Ishikawa (cell line): ENCODE results near the gene TMEM269.

ENCODE experiments used
- CEBPB ChIP-seq: IDR thresholded peaks from 2 replicates; pipeline ENCODE4 v1.6.1; 2012
- CREB1 ChIP-seq: IDR thresholded peaks from 2 replicates; pipeline ENCODE4 v1.6.1; 2012; ENCODE audit warnings: low read depth
- EGR1 ChIP-seq: IDR thresholded peaks from 2 replicates; pipeline ENCODE4 v1.6.1; 2012
- EP300 ChIP-seq: IDR thresholded peaks from 2 replicates; pipeline ENCODE4 v1.6.1; 2012; ENCODE audit warnings: borderline replicate concordance
- FOXM1 ChIP-seq: IDR thresholded peaks from 2 replicates; pipeline ENCODE4 v1.6.1; 2012; ENCODE audit warnings: low read depth, borderline replicate concordance
- NFIC ChIP-seq: IDR thresholded peaks from 2 replicates; pipeline ENCODE4 v1.6.1; 2012
- RAD21 ChIP-seq: IDR thresholded peaks from 2 replicates; pipeline ENCODE4 v1.6.1; 2012; ENCODE audit warnings: low read depth
- TAF1 ChIP-seq: IDR thresholded peaks from 2 replicates; pipeline ENCODE4 v1.6.1; 2012; ENCODE audit warnings: low read depth, mild to moderate bottlenecking
- TCF12 ChIP-seq: IDR thresholded peaks from 2 replicates; pipeline ENCODE4 v1.6.1; 2012; ENCODE audit warnings: low read depth
- TEAD4 ChIP-seq: IDR thresholded peaks from 2 replicates; pipeline ENCODE4 v1.6.1; 2012
- USF1 ChIP-seq: IDR thresholded peaks from 2 replicates; pipeline ENCODE4 v1.6.1; 2012
- YY1 ChIP-seq: IDR thresholded peaks from 2 replicates; pipeline ENCODE4 v1.6.1; 2012; ENCODE audit warnings: low read depth
- ZBTB7A ChIP-seq: IDR thresholded peaks from 2 replicates; pipeline ENCODE4 v1.6.1; 2012; ENCODE audit warnings: low read depth
- TF ChIP-seq, protein P1 (sequence below): IDR thresholded peaks from 2 replicates; pipeline ENCODE4 v1.6.1; 2012; ENCODE audit warnings: low read depth, mild to moderate bottlenecking
- TF ChIP-seq, protein P2 (sequence below): IDR thresholded peaks from 2 replicates; pipeline ENCODE4 v1.6.1; 2012

Gene TMEM269

DNA sequence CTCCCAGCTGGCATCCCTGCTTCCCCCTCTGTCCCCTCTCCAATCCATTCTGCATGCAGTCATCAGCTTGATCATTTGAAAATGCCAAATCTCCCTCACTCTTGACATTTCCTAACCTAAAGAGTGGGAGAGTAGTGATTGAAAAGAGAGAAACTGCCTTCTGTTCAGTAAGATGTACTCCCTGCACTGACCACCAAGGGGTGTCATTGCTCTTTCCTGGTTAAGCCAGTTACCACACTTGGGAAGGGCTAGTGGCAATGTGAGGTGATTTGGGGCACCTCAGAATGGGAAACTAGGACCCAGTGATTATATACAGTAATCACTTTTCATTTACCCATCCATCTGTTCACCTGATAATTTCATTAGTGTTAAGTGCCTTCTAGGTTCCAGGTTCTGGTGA, 6.9 kb upstream of the TMEM269 start:
- TF ChIP-seq RAD21 (peak; percentile 77), ZBTB7A (no peak)

DNA sequence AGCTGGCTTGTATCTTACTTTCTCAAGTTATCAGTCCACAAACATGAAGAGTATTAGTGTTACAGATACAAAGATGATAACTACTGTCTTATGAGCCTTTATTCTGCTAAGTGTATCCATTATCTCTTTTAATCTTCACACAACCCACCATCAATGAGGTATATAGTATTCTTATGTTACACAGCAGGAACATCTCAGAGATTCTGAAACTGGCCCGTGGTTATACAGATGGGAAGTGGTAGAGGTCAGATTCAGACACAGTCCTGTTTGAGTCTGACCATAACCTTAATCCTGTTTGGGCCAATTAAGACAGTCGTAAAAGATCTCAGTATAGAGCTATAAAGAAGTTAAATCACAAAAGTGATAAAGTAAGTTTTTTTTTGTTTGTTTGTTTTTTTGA, 5.1 kb upstream of the TMEM269 start:
- no peak for TF ChIP-seq CREB1
- TF ChIP-seq YY1: no peak
- TF ChIP-seq, protein P1, sequence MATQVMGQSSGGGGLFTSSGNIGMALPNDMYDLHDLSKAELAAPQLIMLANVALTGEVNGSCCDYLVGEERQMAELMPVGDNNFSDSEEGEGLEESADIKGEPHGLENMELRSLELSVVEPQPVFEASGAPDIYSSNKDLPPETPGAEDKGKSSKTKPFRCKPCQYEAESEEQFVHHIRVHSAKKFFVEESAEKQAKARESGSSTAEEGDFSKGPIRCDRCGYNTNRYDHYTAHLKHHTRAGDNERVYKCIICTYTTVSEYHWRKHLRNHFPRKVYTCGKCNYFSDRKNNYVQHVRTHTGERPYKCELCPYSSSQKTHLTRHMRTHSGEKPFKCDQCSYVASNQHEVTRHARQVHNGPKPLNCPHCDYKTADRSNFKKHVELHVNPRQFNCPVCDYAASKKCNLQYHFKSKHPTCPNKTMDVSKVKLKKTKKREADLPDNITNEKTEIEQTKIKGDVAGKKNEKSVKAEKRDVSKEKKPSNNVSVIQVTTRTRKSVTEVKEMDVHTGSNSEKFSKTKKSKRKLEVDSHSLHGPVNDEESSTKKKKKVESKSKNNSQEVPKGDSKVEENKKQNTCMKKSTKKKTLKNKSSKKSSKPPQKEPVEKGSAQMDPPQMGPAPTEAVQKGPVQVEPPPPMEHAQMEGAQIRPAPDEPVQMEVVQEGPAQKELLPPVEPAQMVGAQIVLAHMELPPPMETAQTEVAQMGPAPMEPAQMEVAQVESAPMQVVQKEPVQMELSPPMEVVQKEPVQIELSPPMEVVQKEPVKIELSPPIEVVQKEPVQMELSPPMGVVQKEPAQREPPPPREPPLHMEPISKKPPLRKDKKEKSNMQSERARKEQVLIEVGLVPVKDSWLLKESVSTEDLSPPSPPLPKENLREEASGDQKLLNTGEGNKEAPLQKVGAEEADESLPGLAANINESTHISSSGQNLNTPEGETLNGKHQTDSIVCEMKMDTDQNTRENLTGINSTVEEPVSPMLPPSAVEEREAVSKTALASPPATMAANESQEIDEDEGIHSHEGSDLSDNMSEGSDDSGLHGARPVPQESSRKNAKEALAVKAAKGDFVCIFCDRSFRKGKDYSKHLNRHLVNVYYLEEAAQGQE: no peak
- no peak for TF ChIP-seq FOXM1
- TF ChIP-seq CEBPB: no peak
- TF ChIP-seq USF1: no peak
- TF ChIP-seq TEAD4: no peak
- TF ChIP-seq NFIC: no peak
- TF ChIP-seq TAF1: no peak
- no peak for TF ChIP-seq ZBTB7A
- no peak for TF ChIP-seq EP300

GRCh38 chr1:42780176-42780575, 4.6 kb upstream of the TMEM269 start:
- TF ChIP-seq TCF12: no peak
- no peak for TF ChIP-seq NFIC
- no peak for TF ChIP-seq USF1
- TF ChIP-seq TEAD4: no peak
- no peak for TF ChIP-seq CEBPB
- TF ChIP-seq EP300: no peak
- TF ChIP-seq, protein P1: no peak
- no peak for TF ChIP-seq FOXM1
- no peak for TF ChIP-seq TAF1

DNA sequence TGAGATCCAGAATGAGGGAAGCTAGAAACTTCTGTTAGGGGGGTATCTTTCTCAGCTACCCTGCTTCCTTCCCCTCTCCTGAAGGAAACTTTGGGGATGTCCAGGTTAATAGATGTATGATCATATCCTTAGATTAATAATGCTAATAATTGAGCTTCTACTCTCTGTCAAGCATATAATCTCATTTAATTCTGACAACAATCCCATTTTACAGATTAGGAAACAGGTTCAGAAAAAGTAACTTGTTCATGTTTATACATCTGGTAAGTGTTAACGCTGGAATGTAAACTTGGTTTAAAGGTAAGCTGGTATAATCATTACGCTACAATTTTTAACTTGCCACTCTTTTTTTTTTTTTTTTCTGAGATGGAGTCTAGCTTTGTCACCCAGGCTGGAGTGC, 1.7 kb upstream of the TMEM269 start:
- TF ChIP-seq YY1 (no peak), EP300 (no peak), FOXM1 (no peak), USF1 (no peak), TAF1 (no peak), RAD21 (no peak), NFIC (no peak), CREB1 (no peak), ZBTB7A (no peak), CEBPB (no peak), EGR1 (no peak), TEAD4 (no peak), TCF12 (no peak)
- TF ChIP-seq, protein P1: no peak
- TF ChIP-seq, protein P2, sequence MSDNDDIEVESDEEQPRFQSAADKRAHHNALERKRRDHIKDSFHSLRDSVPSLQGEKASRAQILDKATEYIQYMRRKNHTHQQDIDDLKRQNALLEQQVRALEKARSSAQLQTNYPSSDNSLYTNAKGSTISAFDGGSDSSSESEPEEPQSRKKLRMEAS: no peak

DNA sequence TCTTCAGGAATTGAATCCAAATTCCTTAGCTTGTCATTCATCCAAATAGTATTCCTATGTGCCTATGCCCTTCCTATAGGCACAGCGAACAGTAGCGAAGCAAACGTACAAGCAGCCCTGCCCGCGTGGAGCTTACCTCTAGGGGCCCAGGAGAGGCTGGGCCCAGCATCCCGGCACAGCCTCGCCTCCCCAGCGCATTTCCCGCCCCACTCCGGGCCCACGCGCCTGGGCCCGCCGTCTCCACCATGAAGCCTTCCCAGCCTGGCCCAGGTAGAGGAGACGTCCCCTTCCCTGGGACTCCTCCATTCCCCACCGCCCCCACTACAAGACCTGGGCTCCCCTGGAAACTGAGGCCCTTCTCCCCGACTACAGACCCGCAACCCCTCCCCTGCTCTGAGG, 245 bp upstream of the TMEM269 start:
- TF ChIP-seq CEBPB (no peak), NFIC (no peak)
- TF ChIP-seq, protein P2: no peak
